Measurements from ENCODE around the gene DHTKD1.
"Not testable (repeated sequence)": the region's sequence is repeated elsewhere in the genome, so short reads cannot be mapped to it uniquely, and the experiment has no call there.

Gene DHTKD1

DNA sequence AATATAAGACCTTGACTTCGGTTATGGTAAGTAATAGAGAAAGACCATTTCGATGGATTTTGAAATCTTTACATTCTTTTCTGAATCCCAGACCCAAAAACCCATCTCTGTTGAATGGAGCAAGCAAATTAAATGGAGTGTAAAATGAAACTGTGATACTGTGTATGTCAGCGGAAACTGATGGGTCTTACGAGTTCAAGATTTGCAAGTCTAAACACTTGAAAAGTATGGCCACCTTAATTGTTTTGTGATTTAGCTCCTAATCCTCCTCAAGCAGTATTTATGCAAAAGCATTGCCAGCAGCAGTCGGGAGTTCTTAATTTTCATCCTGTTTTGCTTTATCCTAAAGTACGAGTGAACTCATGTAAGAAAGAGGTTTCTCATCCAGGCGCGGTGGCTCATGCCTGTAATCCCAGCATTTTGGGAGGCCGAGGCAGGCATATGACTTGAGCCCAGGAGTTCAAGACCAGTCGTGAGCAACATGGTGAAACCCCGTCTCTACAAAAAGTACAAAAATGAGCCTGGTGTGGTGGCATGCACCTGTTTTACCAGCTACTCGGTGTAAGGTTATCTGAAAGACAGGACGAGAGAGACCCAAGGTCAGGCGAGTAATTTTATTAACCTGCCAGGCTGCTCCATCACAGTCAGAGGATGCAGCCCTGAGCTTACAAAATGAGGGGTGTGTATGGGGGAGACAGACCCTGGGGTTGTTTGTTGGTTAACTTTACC is 5.8 kb upstream of the DHTKD1 start:
- no peak for DNase-seq (ENCODE audit: low read depth, low spot score)

DNA sequence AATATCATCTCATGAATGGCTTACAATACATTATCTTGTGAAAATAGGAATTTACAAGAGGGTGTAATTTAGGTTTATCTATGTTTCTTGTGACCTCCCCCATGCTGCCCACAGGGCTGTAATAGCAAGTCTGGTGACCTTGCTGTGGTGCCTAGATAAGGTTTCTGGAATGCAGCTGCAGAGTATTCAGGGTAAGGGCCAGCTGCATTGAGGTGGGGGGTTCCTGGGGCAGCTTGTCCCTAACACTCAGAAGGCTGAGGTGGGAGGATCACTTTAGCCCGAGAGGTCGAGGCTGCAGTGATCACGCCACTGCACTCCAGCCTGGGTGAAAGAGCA is 5.3 kb upstream of the DHTKD1 start:
- no peak for DNase-seq (ENCODE audit: low read depth, low spot score)

DNA sequence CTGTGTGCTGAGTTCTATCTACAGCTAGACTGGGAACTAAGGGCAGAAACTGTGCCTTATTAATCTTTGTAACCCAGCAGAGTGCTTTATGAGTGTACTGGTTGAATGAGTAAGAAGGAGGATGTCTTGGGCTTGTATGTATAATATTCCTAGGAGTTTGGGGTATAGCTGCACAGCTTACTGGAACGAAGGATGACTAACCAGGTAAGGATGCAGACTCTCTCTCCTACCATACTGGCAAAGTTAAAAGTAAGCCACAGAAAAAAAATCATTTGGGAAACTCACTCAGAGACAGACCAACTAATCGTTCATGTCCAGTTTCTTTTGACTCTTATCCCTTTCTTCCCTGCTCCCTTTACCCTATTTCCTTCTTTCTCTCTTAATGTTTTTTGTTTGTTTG is 1.4 kb upstream of the DHTKD1 start:
- DNase-seq (ENCODE audit: low read depth, low spot score) = no peak

DNA sequence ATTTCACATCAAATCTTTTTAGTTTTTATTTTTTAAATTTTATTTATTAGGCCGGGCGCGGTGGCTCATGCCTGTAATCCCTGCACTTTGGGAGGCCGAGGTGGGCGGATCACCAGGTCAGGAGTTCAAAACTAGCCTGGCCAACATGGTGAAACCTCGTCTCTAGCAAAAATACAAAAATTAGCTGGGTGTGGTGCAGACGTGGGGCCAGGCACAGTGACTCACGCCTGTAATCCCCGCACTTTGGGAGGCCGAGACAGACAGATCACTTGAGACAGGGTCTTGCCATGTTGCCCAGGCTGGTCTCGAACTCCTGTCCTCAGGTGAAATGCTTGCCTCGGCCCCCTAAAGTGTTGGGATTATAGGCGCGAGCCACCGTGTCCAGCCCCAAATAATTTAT is 2.7 kb downstream of the DHTKD1 start:
- DNase-seq (ENCODE audit: low read depth, low spot score) = not testable (repeated sequence)

DNA sequence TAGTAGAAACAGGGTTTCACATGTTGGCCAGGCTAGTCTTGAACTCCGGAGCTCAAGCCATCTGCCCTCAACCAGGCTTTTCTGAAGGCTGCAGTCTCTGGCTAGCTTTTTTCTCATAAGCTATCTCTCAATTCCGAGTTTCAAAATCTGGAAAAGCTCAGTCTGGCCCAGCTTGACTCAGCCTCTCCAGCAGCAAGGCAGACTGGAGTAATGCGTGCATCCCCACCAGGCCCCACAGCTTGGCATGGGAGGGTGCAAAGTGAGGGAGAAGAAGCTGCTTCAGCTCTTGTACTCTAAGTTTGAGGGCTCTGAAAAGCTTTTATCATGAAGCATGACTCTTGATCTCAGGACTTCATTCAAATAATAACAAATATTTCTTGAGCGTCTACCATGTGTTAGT is 4.8 kb downstream of the DHTKD1 start:
- DNase-seq (ENCODE audit: low read depth, low spot score) = no peak

DNA sequence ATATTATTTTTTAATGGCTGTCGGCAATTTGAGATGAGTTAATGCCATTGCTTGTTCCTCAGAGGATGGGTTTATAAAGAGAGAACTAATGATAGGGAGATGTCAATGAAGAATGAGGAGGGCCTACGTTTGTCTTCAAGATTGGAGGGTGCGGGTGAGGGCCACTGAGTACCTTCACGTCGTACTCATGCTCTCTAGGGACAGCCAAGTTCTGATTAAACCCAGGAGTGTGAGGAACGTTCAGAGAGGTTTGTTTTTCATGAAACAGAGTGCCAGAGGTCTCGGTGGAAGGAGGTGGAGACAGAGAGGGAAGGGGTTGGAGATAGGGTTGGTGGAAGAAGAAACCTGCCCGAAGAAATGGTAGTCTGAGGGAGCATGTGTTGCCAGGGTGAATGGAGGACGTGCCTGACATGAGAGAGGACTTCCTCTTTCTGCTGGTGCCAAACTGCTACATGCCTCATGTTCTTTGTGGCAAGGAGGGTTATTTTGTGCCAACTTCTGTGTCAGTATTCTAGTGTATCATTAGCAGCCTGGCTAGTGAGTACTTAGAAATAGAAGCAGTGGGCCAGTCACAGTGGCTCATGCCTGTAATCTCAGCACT is 8.9 kb downstream of the DHTKD1 start:
- no peak for DNase-seq (ENCODE audit: low read depth, low spot score)

DNA sequence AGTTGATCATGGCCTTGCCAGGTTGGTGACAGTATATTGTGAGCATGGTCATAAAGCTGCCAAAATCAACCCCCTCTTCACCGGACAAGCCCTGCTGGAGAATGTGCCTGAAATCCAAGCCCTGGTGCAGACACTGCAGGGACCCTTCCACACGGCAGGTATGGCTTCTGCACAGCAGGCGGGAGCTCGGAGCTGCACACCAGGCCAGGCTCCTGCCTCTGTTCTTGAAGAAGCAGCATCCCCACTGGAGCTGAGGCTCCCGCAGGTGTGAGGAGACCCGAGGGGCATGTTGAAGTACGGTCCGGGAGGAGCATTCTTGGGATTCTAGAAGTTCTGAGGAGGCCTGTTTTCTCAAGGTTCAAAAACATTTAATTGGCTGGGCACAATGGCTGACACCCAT is 12.7 kb downstream of the DHTKD1 start:
- DNase-seq (ENCODE audit: low read depth, low spot score) = no peak

DNA sequence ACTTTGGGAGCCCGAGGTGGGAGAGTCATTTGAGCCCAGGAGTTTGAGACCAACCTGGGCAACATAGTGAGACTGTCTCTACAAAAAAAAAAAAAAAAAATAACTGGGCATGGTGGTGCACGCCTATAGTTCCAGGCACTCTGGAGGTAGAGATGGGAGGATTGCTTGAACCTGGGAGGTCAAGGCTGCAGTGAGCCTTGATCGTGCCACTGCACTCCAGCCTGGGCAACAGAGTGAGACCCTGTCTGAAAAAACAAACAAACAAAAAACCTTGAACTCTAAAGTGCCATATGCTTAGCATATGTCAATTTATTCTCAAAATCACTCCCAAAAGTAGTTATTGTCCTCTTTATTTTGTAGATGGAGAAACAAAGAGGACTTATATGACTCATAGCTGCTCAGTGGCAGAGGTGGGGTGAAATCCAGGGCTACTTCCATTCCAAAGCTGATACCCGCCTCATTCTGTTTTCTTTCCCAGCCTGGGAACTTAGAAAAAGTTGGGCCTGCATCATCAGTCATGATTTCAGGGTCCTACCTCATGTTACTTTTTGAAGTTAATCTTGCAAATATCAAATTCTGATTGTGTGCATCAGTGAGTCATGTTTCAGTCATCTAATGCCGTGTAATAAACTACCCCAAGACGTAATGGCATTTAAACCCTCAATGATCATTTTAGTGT is 13.3 kb downstream of the DHTKD1 start:
- no peak for DNase-seq (ENCODE audit: low read depth, low spot score)

DNA sequence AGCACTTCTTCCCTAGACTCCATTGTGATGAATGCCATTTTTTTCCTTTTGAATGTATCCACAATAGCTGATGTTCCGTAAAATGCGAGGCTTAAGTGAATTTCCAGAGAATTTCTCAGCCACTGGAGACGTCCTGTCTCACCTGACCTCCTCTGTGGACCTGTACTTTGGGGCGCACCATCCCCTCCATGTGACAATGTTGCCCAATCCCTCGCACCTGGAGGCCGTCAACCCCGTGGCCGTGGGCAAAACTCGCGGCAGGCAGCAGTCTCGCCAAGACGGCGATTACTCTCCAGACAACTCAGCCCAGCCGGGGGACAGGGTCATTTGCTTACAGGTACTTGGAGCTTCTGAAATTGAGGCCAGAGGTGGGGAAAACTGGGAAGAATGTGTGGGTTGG is 20.2 kb downstream of the DHTKD1 start:
- DNase-seq (ENCODE audit: low read depth, low spot score) = no peak

DNA sequence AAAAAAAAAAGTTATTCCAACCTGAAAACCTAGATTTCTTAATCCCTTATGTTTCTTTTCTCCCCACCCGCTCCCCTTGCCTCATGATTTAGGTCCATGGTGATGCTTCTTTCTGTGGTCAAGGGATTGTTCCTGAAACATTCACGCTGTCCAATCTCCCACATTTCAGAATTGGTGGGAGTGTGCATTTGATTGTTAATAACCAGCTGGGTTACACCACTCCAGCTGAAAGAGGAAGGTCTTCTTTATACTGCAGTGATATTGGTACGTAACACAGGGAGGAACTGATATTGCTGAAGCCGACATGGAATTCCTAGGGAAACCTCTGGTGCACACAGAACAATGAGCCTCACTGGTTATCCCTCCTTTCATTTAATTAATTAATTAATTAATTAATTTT is 22.7 kb downstream of the DHTKD1 start:
- DNase-seq (ENCODE audit: low read depth, low spot score) = no peak

DNA sequence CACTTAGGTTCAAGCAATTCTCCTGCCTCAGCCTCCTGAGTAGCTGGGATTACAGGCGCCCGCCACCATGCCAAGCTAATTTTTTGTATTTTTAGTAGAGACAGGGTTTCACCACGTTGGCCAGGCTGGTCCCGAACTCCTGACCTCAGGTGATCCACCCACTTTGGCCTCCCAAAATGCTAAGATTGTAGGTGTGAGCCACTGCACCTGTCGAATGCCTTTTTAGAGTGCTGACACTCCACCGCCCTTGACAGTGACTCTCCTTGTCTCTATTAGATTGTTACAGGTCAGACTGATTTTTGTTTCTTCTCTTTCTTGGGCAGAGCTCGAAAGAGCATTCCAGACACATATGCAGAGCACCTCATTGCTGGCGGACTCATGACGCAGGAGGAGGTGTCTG is 28.6 kb downstream of the DHTKD1 start:
- DNase-seq (ENCODE audit: low read depth, low spot score) = not testable (repeated sequence)

DNA sequence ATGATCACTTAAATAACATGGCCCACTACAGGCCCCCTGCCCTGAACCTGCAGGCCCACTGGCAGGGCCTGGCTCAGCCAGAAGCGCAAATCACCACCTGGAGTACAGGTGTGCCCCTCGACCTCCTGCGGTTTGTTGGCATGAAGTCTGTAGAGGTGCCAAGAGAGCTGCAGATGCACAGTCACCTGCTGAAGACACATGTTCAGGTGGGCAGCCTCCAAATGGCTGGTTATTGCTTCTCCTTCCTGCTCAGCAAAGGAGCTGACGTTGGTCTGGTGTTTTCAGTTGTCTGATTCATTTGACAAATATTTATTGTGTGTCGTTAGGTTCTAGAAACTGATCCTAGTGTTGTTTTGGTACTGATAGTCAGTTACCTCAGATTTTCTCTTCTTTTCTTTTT is 29.0 kb downstream of the DHTKD1 start:
- no peak for DNase-seq (ENCODE audit: low read depth, low spot score)

DNA sequence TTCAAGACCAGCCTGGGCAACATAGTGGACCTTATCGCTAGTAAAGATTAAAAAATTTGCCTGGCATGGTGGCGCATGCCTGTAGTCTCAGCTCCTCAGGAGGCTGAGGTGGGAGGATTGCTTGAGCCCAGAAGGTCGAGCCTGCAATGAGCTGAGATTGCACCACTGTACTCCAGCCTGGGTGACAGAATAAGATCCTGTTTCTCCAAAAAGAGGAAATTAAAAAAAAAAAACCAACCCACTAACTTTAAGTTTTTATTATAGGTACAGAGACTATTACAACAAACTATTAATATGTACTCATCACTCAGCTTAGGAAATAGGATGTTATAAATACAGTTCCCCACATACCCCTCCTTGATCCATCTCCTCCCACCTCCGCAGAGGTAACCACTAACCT is 30.2 kb downstream of the DHTKD1 start:
- no peak for DNase-seq (ENCODE audit: low read depth, low spot score)

DNA sequence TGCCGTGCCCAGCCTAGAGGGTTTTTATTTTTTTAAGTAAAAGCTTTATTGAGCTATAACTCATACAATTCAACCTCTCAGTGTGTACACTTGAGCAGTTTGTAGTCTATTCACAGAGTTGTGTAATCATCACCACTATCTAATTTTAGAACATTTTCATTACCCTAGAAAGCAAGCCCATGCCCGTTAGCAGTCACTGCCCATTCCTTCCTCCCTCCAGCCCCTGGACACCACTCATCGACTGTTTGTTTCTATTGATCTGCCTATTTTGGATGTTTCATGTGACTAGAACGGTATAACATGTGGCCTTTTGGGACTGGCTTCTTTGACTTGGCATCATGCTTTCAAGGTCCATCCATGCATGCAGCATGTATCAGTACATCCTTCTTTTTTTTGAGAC is 35.0 kb downstream of the DHTKD1 start:
- no peak for DNase-seq (ENCODE audit: low read depth, low spot score)

DNA sequence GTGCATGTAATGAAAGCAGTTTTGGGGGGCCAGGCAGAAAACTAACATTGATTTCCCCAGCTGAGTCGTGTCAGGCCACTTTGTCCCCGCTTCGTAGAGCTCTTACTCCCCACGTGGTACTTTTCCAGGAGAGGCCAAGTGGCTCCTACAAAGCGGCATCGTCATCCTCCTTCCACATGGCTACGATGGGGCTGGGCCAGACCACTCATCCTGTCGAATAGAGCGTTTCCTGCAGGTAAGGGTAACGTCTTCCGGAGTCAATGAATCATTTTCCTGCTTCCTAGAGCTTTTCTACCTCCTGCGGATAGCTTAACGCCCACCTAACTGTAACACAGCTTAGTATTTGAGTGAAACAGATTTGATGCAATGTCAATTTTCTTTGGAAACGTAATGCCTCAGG is 39.0 kb downstream of the DHTKD1 start:
- no peak for DNase-seq (ENCODE audit: low read depth, low spot score)

DNA sequence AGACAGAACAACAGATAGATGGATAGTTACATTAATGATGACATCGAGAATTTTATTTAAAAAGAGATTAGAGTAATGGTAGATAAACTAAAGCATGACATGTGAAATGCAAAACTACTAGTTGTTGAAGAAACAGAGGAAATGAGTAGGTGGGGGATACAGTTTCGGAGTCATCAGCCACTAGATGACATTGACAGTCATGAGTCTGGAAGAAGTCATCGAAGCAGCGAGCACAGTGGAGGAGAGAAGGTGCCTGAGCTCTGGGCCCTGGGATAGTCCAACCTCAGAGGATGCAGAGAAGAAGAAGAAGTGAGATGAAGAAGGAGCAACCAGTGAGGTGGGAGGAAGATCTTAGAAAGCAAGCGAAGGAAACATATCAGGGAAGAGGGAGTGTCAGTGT is 40.5 kb downstream of the DHTKD1 start:
- no peak for DNase-seq (ENCODE audit: low read depth, low spot score)

DNA sequence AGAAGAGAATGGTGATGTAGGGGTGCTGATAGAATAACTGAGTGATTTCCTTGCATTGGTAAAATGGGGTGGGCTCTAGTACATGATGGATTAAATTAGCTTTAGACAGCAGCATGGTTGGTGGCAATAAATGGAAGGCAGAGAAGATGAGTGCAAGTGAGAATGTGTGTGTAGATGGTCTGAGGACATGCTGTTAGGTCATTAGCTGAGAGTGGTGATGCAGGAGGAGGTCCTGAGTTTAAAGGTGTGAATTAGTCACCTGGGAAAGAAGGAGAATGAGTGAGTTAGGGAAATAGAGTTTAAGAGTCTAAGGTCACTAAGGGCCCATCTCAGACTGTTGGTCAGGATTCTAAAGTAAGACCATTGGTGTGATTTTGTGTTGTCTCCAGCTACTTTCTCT is 42.8 kb downstream of the DHTKD1 start:
- no peak for DNase-seq (ENCODE audit: low read depth, low spot score)

DNA sequence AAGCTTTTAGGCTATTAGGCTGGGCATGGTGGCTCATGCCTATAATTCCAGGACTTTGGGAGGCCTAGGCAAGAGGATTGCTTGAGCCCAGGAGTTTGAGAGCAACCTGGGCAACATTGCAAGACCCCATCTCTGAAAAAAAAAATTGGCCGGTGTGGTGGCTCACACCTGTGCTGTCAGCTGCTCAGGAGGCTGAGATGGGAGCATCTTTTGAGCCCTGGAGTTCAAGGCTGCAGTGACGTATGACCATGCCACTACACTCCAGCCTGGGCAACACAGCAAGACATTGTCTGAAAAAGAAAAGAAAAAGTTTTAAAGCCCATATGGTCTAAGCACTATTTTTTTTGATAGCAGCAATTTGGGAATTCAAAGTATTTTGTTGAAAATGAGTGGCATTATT is 44.9 kb downstream of the DHTKD1 start:
- no peak for DNase-seq (ENCODE audit: low read depth, low spot score)

DNA sequence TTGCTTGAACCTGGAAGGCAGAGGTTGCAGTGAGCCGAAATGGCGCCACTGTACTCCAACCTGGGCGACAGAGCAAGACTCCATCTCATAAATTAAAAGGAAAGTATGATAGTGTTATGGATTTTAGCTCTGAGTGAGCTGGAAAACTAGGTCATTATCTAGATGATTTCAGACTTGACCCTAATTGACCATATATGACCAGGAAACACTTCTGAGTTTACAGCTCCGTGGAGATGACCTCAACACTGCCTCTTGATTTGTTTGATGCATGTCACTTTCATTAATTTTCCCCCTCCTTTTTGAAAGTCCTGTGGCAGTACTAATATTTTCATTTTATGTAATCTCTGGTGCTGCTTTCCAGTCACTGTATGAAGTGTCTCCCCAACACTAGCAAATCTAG is 52.9 kb downstream of the DHTKD1 start:
- DNase-seq (ENCODE audit: low read depth, low spot score) = no peak

DNA sequence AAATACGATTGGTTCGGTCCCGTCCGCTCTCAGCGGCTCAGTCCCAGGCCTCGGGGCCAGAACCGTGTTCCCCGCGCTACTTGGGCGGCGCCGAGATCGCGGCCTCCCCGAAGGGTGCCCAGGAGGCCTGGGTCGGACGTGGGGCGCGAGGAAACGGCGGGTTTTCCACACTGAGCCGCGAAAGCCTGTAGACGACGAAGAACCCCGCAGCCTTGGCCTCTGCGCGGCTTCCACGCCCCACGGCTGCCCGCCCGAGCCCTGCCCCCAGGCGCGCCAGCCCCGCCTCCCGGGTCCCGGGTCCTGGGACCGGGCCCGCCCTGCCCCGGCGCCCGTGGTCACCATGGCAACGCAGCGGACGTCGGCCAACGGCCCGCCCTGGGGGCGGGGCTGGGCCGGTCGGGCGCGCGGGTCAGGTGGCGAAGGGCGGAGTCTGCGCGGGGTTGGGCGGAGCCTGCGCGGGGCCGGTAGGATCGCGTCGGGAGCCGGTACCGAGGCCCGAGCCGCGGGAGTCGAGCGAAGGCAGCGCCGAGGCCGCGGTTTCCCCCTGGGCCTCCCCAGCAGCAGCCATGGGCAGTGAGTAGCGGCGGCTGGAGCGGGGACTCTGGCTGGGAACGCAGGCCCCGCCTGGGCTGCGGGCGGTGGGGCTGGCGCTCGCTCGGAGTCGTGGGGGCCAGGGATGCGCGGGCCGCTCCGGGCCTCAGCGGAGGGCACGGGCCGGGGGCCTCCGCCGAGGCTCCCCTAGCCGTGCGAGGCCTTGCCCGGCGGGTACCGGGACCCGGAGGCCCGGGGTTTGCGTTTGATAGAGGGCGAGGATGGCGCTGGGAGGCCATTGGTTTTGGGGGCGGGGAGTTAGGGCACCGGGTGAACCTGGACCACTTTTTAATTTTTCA is 60.7 kb downstream of the DHTKD1 start, which contains the start of gene SEC61A2:
SEC61A2 (plus strand) TSS at position 456 of the 890 bp plus-strand sequence; CDS start at position 567, 111 bp downstream.
- DNase-seq (ENCODE audit: low read depth, low spot score) = peak; percentile 93

DNA sequence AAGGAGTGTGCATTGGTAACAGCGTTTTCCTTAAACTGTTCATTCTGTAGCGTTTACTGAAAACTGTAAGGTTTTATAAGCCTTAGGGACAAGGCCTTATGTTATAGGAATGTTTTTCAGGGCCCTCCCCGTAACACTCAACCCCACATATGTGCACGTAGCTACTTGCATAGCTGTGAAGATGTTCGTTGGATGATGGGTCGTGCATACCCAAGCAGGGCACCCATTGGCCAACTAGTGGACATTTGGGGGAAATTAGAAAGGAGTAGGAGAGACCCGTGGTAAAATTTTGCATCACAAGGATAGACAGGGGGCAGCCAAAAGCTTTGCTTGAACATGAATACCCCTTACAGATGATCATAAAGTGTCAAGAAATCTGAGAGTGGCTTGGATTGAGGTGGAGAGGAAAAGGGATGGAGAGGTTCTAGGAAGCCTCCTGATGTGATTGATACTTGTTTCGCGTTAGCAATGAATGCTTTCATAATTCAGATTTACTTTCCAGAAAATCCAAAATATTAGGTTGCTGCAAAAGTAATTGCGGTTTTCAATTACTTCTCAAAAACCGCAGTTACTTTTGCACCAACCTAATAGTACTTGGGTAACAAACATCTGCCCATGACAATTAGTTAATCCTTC is 61.6 kb downstream of the DHTKD1 start:
- no peak for DNase-seq (ENCODE audit: low read depth, low spot score)

DNA sequence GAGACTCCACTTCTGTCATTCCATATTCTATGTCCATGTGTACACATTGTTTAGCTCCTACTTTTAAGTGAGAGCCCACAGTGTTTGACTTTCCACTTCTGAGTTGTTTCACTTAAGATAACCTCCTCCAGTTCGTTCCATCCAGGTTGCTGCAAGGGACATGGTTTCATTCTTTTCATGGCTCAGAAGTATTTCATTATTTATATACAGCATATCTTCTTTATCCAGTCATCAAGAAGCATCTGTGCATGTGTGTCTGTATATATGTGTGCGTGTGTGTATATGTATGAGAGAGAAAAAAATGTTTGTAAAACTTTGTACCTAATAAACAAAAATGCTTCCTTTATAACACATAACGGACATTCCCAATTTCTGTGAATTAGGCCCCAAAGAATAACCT is 66.9 kb downstream of the DHTKD1 start:
- no peak for DNase-seq (ENCODE audit: low read depth, low spot score)

All from activated naive CD8-positive, alpha-beta T cell treated with anti-CD3 and anti-CD28 coated beads, Interleukin-2, amount 50 U/mL, for 16 hours (primary cell).